IMR-90 (cell line): ENCODE measurements around the gene MIEN1.

ENCODE experiments used
- POLR2A ChIP-seq: IDR thresholded peaks from 2 replicates; pipeline ENCODE4 v1.6.1; 2012; ENCODE audit warnings: mild to moderate bottlenecking, low read depth, low read length
- TF ChIP-seq, protein P1 (sequence below): conservative IDR thresholded peaks from 2 replicates; pipeline ENCODE4 v1.5.1; 2012; ENCODE audit warnings: mild to moderate bottlenecking, low read depth, low read length, improper control_type of control experiment
- TF ChIP-seq, protein P2 (sequence below): fragments of 150-350 bp; IDR thresholded peaks from 2 replicates; pipeline ENCODE4 v1.6.1; 2017; ENCODE audit warnings: mild to moderate bottlenecking, antibody characterized with exemption, low read length, low read depth

- no peak for TF ChIP-seq POLR2A
- TF ChIP-seq, protein P1, sequence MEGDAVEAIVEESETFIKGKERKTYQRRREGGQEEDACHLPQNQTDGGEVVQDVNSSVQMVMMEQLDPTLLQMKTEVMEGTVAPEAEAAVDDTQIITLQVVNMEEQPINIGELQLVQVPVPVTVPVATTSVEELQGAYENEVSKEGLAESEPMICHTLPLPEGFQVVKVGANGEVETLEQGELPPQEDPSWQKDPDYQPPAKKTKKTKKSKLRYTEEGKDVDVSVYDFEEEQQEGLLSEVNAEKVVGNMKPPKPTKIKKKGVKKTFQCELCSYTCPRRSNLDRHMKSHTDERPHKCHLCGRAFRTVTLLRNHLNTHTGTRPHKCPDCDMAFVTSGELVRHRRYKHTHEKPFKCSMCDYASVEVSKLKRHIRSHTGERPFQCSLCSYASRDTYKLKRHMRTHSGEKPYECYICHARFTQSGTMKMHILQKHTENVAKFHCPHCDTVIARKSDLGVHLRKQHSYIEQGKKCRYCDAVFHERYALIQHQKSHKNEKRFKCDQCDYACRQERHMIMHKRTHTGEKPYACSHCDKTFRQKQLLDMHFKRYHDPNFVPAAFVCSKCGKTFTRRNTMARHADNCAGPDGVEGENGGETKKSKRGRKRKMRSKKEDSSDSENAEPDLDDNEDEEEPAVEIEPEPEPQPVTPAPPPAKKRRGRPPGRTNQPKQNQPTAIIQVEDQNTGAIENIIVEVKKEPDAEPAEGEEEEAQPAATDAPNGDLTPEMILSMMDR = no peak
- TF ChIP-seq, protein P2, sequence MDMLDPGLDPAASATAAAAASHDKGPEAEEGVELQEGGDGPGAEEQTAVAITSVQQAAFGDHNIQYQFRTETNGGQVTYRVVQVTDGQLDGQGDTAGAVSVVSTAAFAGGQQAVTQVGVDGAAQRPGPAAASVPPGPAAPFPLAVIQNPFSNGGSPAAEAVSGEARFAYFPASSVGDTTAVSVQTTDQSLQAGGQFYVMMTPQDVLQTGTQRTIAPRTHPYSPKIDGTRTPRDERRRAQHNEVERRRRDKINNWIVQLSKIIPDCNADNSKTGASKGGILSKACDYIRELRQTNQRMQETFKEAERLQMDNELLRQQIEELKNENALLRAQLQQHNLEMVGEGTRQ = no peak
Observed at GRCh38 chr17:39719563-39720355, 10.6 kb downstream of the MIEN1 start.
